CD4-positive, CD25-positive, alpha-beta regulatory T cell (primary cell): ENCODE data around the gene RESF1. TPM values are rescaled to one million over a fixed set of nuclear protein-coding genes. Genes with fewer than 3 reads are reported as not detected.

Source experiments
- ATAC-seq, 2 donors: fragments of 150-1000 bp; cut with Tn5 transposase; one replicate each; pipeline ENCODE4 v1.10.0; 2021; ENCODE audit warnings: low read depth in 2 of 2, moderate number of reproducible peaks in 2 of 2, moderate library complexity in 1 of 2
- DNase-seq, 3 donors: peaks; one replicate each; pipeline versions ENCODE4 v3.0.0 to v3.0.0-alpha.2; 2012 to 2022; ENCODE audit warnings: mixed read lengths in 1 of 3
- H3K27ac ChIP-seq: one replicate; pipeline ENCODE4 v1.7.0; 2013; ENCODE audit warnings: mild to moderate bottlenecking, low read length; ENCODE audit not compliant: insufficient read depth, poor library complexity, severe bottlenecking
- H3K27me3 ChIP-seq: one replicate; pipeline ENCODE4 v1.7.0; 2013; ENCODE audit warnings: low read length; ENCODE audit not compliant: control insufficient read depth, insufficient read depth
- H3K36me3 ChIP-seq: one replicate; pipeline ENCODE4 v1.7.0; 2013; ENCODE audit warnings: mild to moderate bottlenecking, low read length, moderate library complexity; ENCODE audit not compliant: control insufficient read depth, insufficient read depth
- H3K4me1 ChIP-seq: 2 replicates; pipeline ENCODE4 v1.7.0; 2013; ENCODE audit warnings: mild to moderate bottlenecking, low read length; ENCODE audit not compliant: insufficient read depth, control insufficient read depth, poor library complexity, severe bottlenecking
- H3K4me3 ChIP-seq: one replicate; pipeline ENCODE4 v1.7.0; 2013; ENCODE audit warnings: low read depth, mild to moderate bottlenecking, low read length, moderate library complexity
- H3K9me3 ChIP-seq, 2 experiments: 1 replicate in 1 of 2; 2 replicates in 1 of 2; pipeline ENCODE4 v1.7.0; 2013; ENCODE audit warnings: low read length in 2 of 2, mild to moderate bottlenecking in 1 of 2, moderate library complexity in 1 of 2; ENCODE audit not compliant: control insufficient read depth in 2 of 2
- H3K27ac Mint-ChIP-seq, 3 donors: one replicate each; pipeline ENCODE4 v1.8.0; 2020 to 2022; ENCODE audit warnings: mild to moderate bottlenecking in 3 of 3, mixed read lengths in 3 of 3, moderate library complexity in 2 of 3
- H3K27me3 Mint-ChIP-seq: one replicate; pipeline ENCODE4 v1.8.0; 2022; ENCODE audit warnings: mild to moderate bottlenecking, mixed read lengths
- H3K36me3 Mint-ChIP-seq: one replicate; pipeline ENCODE4 v1.8.0; 2020; ENCODE audit warnings: mixed read lengths
- H3K4me1 Mint-ChIP-seq, 4 donors: one replicate each; pipeline ENCODE4 v1.8.0; 2020 to 2022; ENCODE audit warnings: mixed read lengths in 4 of 4, mild to moderate bottlenecking in 1 of 4
- H3K4me3 Mint-ChIP-seq, 4 donors: one replicate each; pipeline ENCODE4 v1.8.0; 2020 to 2022; ENCODE audit warnings: mild to moderate bottlenecking in 4 of 4, mixed read lengths in 4 of 4, moderate library complexity in 3 of 4
- H3K9me3 Mint-ChIP-seq, 7 donors: one replicate each; pipeline ENCODE4 v1.8.0; 2020 to 2022; ENCODE audit warnings: mixed read lengths in 7 of 7, mild to moderate bottlenecking in 3 of 7, moderate library complexity in 2 of 7
- polyA plus RNA-seq, 4 donors: library from polyadenylated mRNA; unstranded; fragments of 300-500 nt; fragmentation: Illumina TruSeq; gene quantifications; one replicate each; pipeline ENCODE4 v1.2.3, GENCODE V29; 2021
- total RNA-seq: library from RNA; stranded (reverse); gene quantifications from one replicate; pipeline ENCODE4 v1.2.3, GENCODE V29; 2022

Gene RESF1
- total and polyA plus RNA-seq, 5 donors from 2014 or later, result 151 to 282 (median 183) TPM

- ATAC-seq, result no peak
- DNase-seq, result no peak
- H3K36me3 Mint-ChIP-seq, result peaks cover 9% of the 10 kb centered on the region
- no peaks in the 10 kb centered on the region for H3K27me3 Mint-ChIP-seq
- Histone ChIP-seq H3K27me3 (no peaks in the 10 kb centered on the region), H3K4me1 (peaks cover 4% of the 10 kb centered on the region), H3K9me3 (peaks cover 0 to 3% of the 10 kb centered on the region in 2 experiments), H3K4me3 (no peak overlapping the region), H3K36me3 (no peaks in the 10 kb centered on the region), H3K27ac (no peak overlapping the region)
- H3K27ac Mint-ChIP-seq, result peak overlapping the region; percentile 47 to 76 (median 69)
- no peak overlapping the region for H3K4me3 Mint-ChIP-seq
- H3K4me1 Mint-ChIP-seq, result peaks cover 10 to 49% (median 30%) of the 10 kb centered on the region in 4 donors
- H3K9me3 Mint-ChIP-seq, result peaks cover 0 to 14% (median 5%) of the 10 kb centered on the region in 7 donors
These were observed 8.2 kb upstream of the RESF1 start for GRCh38 chr12:31951008-31951407.

GRCh38 chr12:31951939-31952338 is 7.3 kb upstream of the RESF1 start:
- Mint-ChIP-seq H3K4me3 (peak overlapping the region in 1 of 4 donors; percentile 31), H3K27ac (peak overlapping the region in 2 of 3 donors; percentile 3 to 66), H3K36me3 (peaks cover 9% of the 10 kb centered on the region), H3K27me3 (no peaks in the 10 kb centered on the region), H3K4me1 (peaks cover 10 to 55% (median 35%) of the 10 kb centered on the region in 4 donors), H3K9me3 (peaks cover 0 to 14% (median 5%) of the 10 kb centered on the region in 7 donors)
- Histone ChIP-seq H3K4me3 (no peak overlapping the region), H3K4me1 (peaks cover 7% of the 10 kb centered on the region), H3K27me3 (no peaks in the 10 kb centered on the region), H3K36me3 (no peaks in the 10 kb centered on the region), H3K27ac (no peak overlapping the region), H3K9me3 (peaks cover 0 to 3% of the 10 kb centered on the region in 2 experiments)
- no peak for DNase-seq
- ATAC-seq, result no peak

- peaks cover 10 to 60% (median 38%) of the 10 kb centered on the region in 4 donors for H3K4me1 Mint-ChIP-seq
- no peaks in the 10 kb centered on the region for H3K27me3 Mint-ChIP-seq
- DNase-seq (no peak), ATAC-seq (no peak)
- H3K36me3 Mint-ChIP-seq, result peaks cover 5% of the 10 kb centered on the region
- H3K9me3 ChIP-seq, result peaks cover 0 to 3% of the 10 kb centered on the region in 2 experiments
- H3K36me3 ChIP-seq, result no peaks in the 10 kb centered on the region
- H3K9me3 Mint-ChIP-seq, result peaks cover 0 to 11% (median 5%) of the 10 kb centered on the region in 7 donors
- H3K27ac ChIP-seq, result no peak overlapping the region
- peak overlapping the region in 1 of 4 donors; percentile 31 for H3K4me3 Mint-ChIP-seq
- no peak overlapping the region for H3K4me3 ChIP-seq
- no peaks in the 10 kb centered on the region for H3K27me3 ChIP-seq
- peaks cover 7% of the 10 kb centered on the region for H3K4me1 ChIP-seq
- peak overlapping the region in 2 of 3 donors; percentile 3 to 66 for H3K27ac Mint-ChIP-seq
These were observed 6.8 kb upstream of the RESF1 start for GRCh38 chr12:31952418-31952817.

- Mint-ChIP-seq H3K27me3 (peaks cover 9% of the 10 kb centered on the region), H3K4me3 (peak overlapping the region in 3 of 4 donors; percentile 23 to 60 (median 29)), H3K9me3 (peaks cover 0 to 9% (median 0%) of the 10 kb centered on the region in 7 donors), H3K4me1 (peaks cover 15 to 67% (median 52%) of the 10 kb centered on the region in 4 donors), H3K36me3 (peaks cover 5% of the 10 kb centered on the region), H3K27ac (peak overlapping the region in 2 of 3 donors; percentile 32 to 76)
- Histone ChIP-seq H3K9me3 (no peaks in the 10 kb centered on the region), H3K4me1 (peaks cover 17% of the 10 kb centered on the region), H3K4me3 (no peak overlapping the region), H3K27me3 (no peaks in the 10 kb centered on the region), H3K27ac (no peak overlapping the region), H3K36me3 (no peaks in the 10 kb centered on the region)
- DNase-seq (no peak), ATAC-seq (no peak)
These were observed 4.0 kb upstream of the RESF1 start for GRCh38 chr12:31954925-31955858.

- no peaks in the 10 kb centered on the region for H3K27me3 ChIP-seq
- Mint-ChIP-seq H3K27ac (peak overlapping the region; percentile 90 to 99 (median 93)), H3K4me3 (peak overlapping the region; percentile 90 to 99 (median 92)), H3K9me3 (peaks cover 0 to 7% (median 0%) of the 10 kb centered on the region in 7 donors), H3K36me3 (peaks cover 36% of the 10 kb centered on the region), H3K27me3 (peaks cover 11% of the 10 kb centered on the region), H3K4me1 (peaks cover 14 to 65% (median 55%) of the 10 kb centered on the region in 4 donors)
- no peak for DNase-seq
- peak overlapping the region; percentile 91 for H3K4me3 ChIP-seq
- no peak for ATAC-seq
- peaks cover 19% of the 10 kb centered on the region for H3K36me3 ChIP-seq
- H3K4me1 ChIP-seq, result peaks cover 43% of the 10 kb centered on the region
- H3K9me3 ChIP-seq, result no peaks in the 10 kb centered on the region
- H3K27ac ChIP-seq, result peak overlapping the region; percentile 85
These were observed 550 bp upstream of the RESF1 start for GRCh38 chr12:31958569-31959160.

- H3K27me3 ChIP-seq, result no peaks in the 10 kb centered on the region
- Mint-ChIP-seq H3K4me3 (peak overlapping the region; percentile 93 to 100 (median 98)), H3K27me3 (peaks cover 11% of the 10 kb centered on the region), H3K4me1 (peaks cover 18 to 70% (median 61%) of the 10 kb centered on the region in 4 donors), H3K36me3 (peaks cover 48% of the 10 kb centered on the region), H3K9me3 (peaks cover 0 to 7% (median 2%) of the 10 kb centered on the region in 7 donors), H3K27ac (peak overlapping the region; percentile 93 to 97 (median 93))
- H3K4me3 ChIP-seq, result peak overlapping the region; percentile 98
- H3K9me3 ChIP-seq, result no peaks in the 10 kb centered on the region
- DNase-seq (peak; percentile 56 to 82 (median 77)), ATAC-seq (peak; percentile 56 to 58)
- peaks cover 31% of the 10 kb centered on the region for H3K36me3 ChIP-seq
- H3K27ac ChIP-seq, result peak overlapping the region; percentile 85
- H3K4me1 ChIP-seq, result peaks cover 55% of the 10 kb centered on the region
These were observed 631 bp downstream of the RESF1 start for GRCh38 chr12:31959701-31960391.

GRCh38 chr12:31961137-31961536 is 1.9 kb downstream of the RESF1 start:
- no peaks in the 10 kb centered on the region for H3K27me3 ChIP-seq
- no peaks in the 10 kb centered on the region for H3K9me3 ChIP-seq
- peak overlapping the region; percentile 93 to 100 (median 98) for H3K4me3 Mint-ChIP-seq
- peak overlapping the region; percentile 93 to 97 (median 93) for H3K27ac Mint-ChIP-seq
- peaks cover 0 to 8% (median 2%) of the 10 kb centered on the region in 7 donors for H3K9me3 Mint-ChIP-seq
- peaks cover 43% of the 10 kb centered on the region for H3K36me3 ChIP-seq
- peak overlapping the region; percentile 98 for H3K4me3 ChIP-seq
- peaks cover 11% of the 10 kb centered on the region for H3K27me3 Mint-ChIP-seq
- peaks cover 60% of the 10 kb centered on the region for H3K36me3 Mint-ChIP-seq
- no peak for ATAC-seq
- peak overlapping the region; percentile 85 for H3K27ac ChIP-seq
- H3K4me1 ChIP-seq, result peaks cover 64% of the 10 kb centered on the region
- H3K4me1 Mint-ChIP-seq, result peaks cover 22 to 71% (median 63%) of the 10 kb centered on the region in 4 donors
- no peak for DNase-seq
